Left ventricle myocardium inferior (tissue), 1 donor: ENCODE results near the gene LDB2. TPM values are rescaled to one million over a fixed set of nuclear protein-coding genes. Genes with fewer than 3 reads are reported as not detected.

ENCODE experiments used
- DNase-seq: peaks from one replicate; pipeline ENCODE4 v3.0.0-alpha.2; 2020
- H3K27ac ChIP-seq: fragments of 200-600 bp; replicated peaks from 2 replicates; pipeline ENCODE4 v1.8.0; 2021
- H3K27me3 ChIP-seq: fragments of 200-600 bp; 2 replicates; pipeline ENCODE4 v1.8.0; 2021; ENCODE audit warnings: low read depth
- H3K36me3 ChIP-seq: fragments of 200-600 bp; 2 replicates; pipeline ENCODE4 v1.8.0; 2021
- H3K4me1 ChIP-seq: fragments of 200-600 bp; 2 replicates; pipeline ENCODE4 v1.8.0; 2021
- H3K4me3 ChIP-seq: fragments of 200-600 bp; 2 replicates; pipeline ENCODE4 v1.8.0; 2021; ENCODE audit warnings: mild to moderate bottlenecking, moderate library complexity
- H3K9me3 ChIP-seq: fragments of 200-600 bp; replicated peaks from 2 replicates; pipeline ENCODE4 v1.8.0; 2021
- intact Hi-C: fragments of 100-400 bp; cut with micrococcal nuclease; formaldehyde crosslinking; loops from one replicate; pipeline ENCODE4 v1.11.0; 2022
- total RNA-seq: library from RNA; stranded (reverse); fragmentation: NEBNext Ultra II Directional; extraction: Animal tissue kit (Norgen Biotek cat#: 25700); gene quantifications from one replicate; pipeline ENCODE4 v1.2.1, GENCODE V29; 2021
- TF ChIP-seq, protein P1 (sequence below): fragments of 200-600 bp; IDR thresholded peaks from 2 replicates; pipeline ENCODE4 v1.8.0; 2021; ENCODE audit warnings: antibody characterized with exemption, mild to moderate bottlenecking, borderline replicate concordance
- donor health status: DM: no; HTN: yes; CAD: no; lungs with severe emphysema.

The LDB2 gene
- total RNA-seq, 1 donor from 2014 or later, result 29.6 TPM

DNA sequence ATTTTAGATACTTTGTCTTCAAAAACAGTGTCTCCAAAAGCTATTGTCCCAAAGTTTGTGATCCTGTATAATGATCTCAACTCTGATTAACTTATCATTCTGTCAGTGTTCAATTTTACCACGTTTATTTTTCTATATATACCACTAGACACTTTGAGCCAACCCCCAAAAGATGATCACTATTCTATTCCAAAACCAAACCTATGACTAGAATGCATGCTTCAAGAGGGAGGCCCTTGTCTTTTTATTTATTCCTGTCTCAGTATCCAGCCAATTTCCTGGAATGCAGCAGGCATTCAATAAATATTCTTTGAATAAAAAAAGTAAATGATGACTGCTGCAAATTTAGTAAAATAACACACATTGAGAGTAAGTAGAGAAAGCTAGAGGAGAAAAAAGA lies 275.6 kb downstream of the LDB2 start:
- peaks cover 29% of the 10 kb centered on the region for H3K4me1 ChIP-seq
- H3K27me3 ChIP-seq, result no peaks in the 10 kb centered on the region
- no peak overlapping the region for H3K27ac ChIP-seq
- no peaks in the 10 kb centered on the region for H3K9me3 ChIP-seq
- no peaks in the 10 kb centered on the region for H3K36me3 ChIP-seq
- intact Hi-C loops, result no loop called here
- H3K4me3 ChIP-seq, result no peak overlapping the region
- DNase-seq, result no peak
- TF ChIP-seq, protein P1, sequence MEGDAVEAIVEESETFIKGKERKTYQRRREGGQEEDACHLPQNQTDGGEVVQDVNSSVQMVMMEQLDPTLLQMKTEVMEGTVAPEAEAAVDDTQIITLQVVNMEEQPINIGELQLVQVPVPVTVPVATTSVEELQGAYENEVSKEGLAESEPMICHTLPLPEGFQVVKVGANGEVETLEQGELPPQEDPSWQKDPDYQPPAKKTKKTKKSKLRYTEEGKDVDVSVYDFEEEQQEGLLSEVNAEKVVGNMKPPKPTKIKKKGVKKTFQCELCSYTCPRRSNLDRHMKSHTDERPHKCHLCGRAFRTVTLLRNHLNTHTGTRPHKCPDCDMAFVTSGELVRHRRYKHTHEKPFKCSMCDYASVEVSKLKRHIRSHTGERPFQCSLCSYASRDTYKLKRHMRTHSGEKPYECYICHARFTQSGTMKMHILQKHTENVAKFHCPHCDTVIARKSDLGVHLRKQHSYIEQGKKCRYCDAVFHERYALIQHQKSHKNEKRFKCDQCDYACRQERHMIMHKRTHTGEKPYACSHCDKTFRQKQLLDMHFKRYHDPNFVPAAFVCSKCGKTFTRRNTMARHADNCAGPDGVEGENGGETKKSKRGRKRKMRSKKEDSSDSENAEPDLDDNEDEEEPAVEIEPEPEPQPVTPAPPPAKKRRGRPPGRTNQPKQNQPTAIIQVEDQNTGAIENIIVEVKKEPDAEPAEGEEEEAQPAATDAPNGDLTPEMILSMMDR, result no peak

DNA sequence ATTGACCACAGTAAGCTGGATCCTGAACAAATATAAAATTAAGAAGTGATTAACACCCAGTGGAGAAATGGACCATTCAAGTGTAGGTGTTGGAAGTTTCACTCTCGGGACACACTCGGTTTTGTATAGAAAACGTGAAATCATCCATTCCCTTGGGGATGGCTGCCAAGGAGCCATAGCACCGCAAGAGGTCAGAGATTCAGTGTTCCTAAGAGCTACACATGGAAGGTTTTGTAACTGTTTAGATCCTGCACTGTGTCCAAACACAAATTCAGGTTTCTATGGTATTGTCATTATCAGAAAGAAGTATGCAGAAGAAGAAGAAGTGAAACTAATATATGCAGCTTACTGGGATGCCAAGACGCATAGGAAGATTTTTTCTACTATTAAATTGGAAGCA lies 281.0 kb downstream of the LDB2 start:
- Histone ChIP-seq H3K9me3 (peaks cover 18% of the 10 kb centered on the region), H3K27me3 (no peaks in the 10 kb centered on the region), H3K27ac (no peak overlapping the region), H3K4me1 (peaks cover 7% of the 10 kb centered on the region), H3K36me3 (no peaks in the 10 kb centered on the region), H3K4me3 (no peak overlapping the region)
- intact Hi-C loops, result no loop called here
- DNase-seq, result no peak
- TF ChIP-seq, protein P1, result no peak

DNA sequence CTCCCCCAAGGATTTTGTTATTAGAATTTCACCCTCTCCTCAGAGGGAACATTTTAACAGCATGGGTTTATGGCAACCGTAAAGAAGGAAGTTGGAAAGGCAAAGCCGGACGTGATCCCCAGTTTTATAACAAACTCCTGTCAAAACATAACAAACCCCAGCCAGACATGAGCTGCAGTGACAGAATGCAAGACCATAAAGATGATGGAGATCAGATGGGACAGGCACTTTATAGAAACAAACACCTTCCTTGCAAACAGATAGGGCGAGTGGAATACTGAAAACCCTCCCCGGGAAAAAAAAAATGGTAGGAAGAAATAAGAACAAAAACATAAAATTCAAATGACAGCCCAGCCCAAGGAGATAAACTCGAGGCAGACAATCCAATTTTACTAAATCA lies 281.4 kb downstream of the LDB2 start:
- TF ChIP-seq, protein P1, result no peak
- Histone ChIP-seq H3K4me3 (no peak overlapping the region), H3K27ac (no peak overlapping the region), H3K27me3 (no peaks in the 10 kb centered on the region), H3K36me3 (no peaks in the 10 kb centered on the region), H3K9me3 (peaks cover 18% of the 10 kb centered on the region), H3K4me1 (peaks cover 2% of the 10 kb centered on the region)
- no peak for DNase-seq
- intact Hi-C loops, result no loop called here

DNA sequence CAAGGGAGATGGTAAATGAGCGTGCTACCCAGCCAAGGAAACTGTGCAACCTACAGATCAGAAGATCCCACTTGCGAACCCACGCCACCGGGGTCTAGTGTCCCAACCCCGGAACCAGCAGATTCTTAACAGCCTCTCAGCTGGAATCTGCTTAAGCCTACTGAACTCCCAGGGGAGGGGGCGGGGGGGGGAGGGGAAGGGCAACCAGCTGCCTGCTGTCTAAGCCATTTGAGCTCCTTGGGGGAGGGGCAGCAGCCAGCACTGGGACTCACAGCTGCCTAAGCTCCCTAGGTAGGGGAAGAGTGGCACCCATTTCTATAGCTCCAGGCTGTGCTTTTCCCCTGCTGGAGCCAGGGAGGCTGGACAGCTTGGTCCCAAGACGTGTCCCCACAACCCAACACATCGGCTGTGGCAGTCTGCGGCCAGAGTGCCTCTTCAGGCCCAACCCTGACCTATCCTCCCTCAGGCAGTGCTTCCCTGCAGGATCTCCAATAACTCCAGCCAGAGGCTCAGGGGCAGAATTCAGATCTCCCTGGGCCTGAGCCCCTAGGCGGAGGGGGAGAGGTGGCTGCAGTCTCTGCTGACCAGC lies 289.2 kb downstream of the LDB2 start:
- Histone ChIP-seq H3K9me3 (peaks cover 30% of the 10 kb centered on the region), H3K4me3 (no peak overlapping the region), H3K36me3 (no peaks in the 10 kb centered on the region), H3K27ac (no peak overlapping the region), H3K27me3 (no peaks in the 10 kb centered on the region), H3K4me1 (peaks cover 8% of the 10 kb centered on the region)
- intact Hi-C loops, result no loop called here
- TF ChIP-seq, protein P1, result no peak
- no peak for DNase-seq

DNA sequence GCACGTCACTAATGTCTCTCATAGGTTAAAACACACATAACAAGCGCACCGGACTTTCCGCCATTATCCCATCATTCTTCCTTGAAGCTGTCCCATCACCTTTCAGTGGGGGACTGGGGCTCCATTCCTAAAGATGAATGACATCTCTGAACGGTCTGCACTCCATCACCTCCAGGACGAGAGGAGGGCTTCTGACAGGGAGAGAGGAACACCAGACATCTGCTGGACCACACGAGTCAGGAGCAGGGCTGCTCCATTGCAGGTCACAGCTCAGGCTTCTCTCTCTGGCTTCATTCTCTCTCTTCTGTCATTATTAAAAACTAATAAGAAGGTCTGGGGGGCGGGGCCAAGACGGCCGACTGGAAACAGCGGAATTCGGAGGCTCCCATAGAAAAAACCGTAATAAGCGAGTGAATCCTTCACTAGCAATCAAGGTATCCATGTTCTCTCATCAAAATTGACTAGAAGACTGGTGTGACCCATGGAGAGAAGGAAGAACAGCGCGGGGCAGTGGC lies 289.8 kb downstream of the LDB2 start:
- Histone ChIP-seq H3K27ac (no peak overlapping the region), H3K36me3 (no peaks in the 10 kb centered on the region), H3K4me3 (no peak overlapping the region), H3K27me3 (no peaks in the 10 kb centered on the region), H3K4me1 (peaks cover 8% of the 10 kb centered on the region), H3K9me3 (peaks cover 24% of the 10 kb centered on the region)
- no peak for DNase-seq
- TF ChIP-seq, protein P1, result no peak
- intact Hi-C loops, result no loop called here
